GM21786 (cell line): ENCODE results near the gene GLRX2.
A peak's percentile ranks its signal among the peaks of the same experiment; 100 is the strongest.
"Not testable (repeated sequence)": the region's sequence is repeated elsewhere in the genome, so short reads cannot be mapped to it uniquely, and the experiment has no call there.

Experiments
- ATAC-seq: cut with Tn5 transposase; IDR thresholded peaks from one replicate; pipeline ENCODE4 v1.9.1; 2021; ENCODE audit not compliant: unreplicated experiment

Gene GLRX2

GRCh38 chr1:193068013-193068412 is 37.2 kb downstream of the GLRX2 start:
- ATAC-seq, result no peak

DNA sequence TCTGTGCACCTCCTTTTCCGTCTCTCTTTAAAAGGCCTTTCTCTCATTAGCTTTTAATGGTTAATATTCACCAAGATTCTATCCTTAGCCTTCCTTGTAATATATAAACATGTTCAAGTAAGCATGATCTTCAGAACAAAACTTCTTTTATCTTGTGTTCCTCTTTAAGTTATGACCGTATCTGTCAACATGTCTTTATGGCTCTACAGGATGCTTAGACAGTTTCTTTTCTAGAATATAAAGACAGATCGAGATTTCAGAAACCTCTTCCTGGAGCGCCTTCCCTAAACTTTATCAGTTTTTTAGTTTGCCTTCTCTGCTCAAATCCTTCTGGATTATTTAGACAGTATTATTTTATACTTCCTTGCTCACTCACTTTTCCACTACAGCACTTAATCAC is 38.6 kb downstream of the GLRX2 start:
- peak; percentile 23 for ATAC-seq

DNA sequence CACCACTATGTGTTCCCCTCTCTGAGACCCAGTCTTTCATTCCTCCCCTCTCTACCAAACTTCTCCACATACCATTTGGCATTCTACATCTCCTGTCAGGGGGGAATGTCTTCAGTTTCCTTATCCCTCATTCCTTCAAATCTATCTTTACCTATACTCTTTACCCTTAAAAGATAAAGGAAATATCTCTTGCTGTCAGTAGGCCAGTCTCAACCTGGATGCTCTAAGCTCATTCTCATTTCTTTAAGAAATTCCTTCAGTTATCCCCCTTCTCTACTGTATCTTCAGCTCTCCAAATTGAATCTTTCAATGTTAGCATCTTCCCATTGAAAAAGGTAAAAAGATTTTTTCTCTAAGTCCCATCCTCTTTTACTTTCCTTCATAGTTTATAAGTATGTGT is 39.3 kb downstream of the GLRX2 start:
- ATAC-seq, result no peak

DNA sequence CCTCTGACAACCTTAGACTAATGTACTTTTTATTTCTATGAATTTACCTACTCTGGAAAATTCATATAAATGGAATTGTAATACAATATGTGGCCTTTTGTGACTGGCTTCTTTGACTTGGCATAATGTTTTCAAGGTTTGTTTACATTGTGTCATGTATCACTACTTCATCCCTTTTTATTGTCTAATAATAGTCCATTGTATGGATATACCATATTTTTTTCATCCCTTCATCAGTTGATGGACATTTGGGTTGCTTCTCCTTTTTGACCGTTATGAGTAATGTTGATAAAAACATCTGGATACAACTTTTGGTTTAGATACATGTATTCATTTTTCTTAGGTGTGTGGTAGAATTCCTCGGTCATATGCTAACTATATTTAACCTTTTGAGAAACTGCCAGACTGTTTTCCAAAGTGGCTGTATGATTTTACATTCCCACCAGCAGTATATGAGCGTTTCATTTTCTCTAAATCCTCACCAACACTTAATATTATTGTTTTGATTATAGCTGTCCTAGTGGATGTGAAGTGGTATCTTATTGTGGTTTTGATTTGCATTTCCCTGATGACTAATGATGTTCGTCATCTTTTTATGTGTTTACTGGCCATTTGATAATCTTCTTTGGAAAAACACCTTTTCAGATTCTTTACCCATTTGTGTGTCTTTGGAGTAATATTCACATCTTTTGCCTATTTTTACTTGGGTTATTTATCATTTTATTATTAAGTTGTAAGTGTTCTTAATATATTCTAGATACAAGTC is 42.3 kb downstream of the GLRX2 start:
- no peak for ATAC-seq

DNA sequence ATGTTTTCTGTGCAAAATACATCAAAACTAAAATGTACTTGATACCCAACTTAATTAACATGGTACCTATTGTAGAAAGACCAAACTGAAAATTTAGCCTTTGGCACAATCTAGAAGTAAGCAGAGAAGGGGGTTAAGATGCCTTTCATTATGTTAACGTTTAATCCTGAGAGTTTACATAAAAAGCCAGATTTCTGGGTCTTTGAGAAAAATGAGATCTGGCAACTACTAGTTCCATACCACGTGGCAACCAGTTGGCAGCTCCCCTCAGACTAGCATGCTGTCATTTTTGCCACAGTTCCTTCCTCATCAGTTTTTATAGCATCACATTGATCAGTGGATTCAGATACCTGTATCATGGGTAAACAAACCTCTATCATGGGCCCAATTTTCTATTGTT is 44.3 kb downstream of the GLRX2 start:
- no peak for ATAC-seq

- no peak for ATAC-seq
These were observed 44.8 kb downstream of the GLRX2 start for GRCh38 chr1:193060406-193060805.

DNA sequence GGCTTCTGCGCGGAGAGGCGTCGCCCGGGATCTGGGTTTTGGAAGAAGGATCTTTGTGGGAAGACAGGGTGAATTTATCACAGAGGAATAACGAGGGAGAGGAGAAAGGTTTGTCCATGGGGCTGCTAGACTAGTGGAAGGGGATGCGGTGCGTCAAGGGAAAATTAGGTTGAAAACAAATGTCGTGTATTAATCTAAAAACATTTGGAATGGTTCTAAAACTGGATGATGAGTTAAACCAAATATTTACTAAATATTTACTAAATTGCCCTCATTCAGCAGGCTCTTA is 45.2 kb downstream of the GLRX2 start:
- ATAC-seq, result no peak

DNA sequence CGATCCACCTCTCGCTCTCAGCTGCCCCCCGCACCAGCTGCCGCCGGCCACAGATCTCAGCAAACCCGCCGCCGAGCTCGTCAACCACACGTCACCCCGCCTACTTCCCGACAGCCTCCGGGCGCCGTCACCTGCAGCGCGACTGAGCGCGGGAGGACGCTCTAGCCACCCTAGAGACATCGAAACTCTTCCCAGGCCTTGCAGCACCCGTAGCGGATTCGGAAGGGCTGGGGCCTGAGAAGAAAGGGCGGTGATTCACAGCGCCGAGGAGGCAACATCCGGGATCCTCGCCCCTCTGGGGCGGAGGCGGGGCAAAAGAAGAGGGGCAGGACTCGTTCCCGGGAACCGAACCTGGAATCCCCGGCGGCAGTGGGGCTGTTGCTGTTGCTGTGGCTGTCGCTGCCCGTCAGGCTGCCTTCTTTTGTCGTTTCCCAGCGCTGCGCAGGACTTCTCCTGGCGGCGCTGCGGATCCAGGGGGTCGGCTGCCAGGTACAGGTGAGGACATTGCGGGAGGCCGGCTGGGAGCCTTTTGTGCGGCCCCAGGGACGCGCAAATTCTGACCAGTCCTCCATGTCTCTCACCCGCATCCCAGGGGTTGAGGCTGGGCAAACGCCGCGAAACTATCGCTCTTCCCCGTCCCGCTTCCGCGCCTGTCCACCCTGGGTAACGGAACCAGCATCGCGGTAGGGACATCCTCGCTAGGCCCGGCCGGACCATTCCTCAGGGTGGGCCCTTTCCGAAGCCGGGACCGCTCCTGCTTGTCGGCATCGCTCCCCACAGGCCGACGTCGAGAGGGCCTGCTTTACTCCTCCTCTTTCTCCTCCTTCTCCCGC is 45.7 kb downstream of the GLRX2 start, which contains the start of the genes RO60 and UCHL5:
TSS of gene RO60 (plus strand) at position 331 of the 833 bp plus-strand sequence. CDS start 9,443 bp downstream, outside the sequence.
TSS of gene UCHL5 (minus strand) at position 79 of the 833 bp plus-strand sequence. CDS start 100 bp downstream, outside the sequence.
- ATAC-seq, result peak; percentile 94

DNA sequence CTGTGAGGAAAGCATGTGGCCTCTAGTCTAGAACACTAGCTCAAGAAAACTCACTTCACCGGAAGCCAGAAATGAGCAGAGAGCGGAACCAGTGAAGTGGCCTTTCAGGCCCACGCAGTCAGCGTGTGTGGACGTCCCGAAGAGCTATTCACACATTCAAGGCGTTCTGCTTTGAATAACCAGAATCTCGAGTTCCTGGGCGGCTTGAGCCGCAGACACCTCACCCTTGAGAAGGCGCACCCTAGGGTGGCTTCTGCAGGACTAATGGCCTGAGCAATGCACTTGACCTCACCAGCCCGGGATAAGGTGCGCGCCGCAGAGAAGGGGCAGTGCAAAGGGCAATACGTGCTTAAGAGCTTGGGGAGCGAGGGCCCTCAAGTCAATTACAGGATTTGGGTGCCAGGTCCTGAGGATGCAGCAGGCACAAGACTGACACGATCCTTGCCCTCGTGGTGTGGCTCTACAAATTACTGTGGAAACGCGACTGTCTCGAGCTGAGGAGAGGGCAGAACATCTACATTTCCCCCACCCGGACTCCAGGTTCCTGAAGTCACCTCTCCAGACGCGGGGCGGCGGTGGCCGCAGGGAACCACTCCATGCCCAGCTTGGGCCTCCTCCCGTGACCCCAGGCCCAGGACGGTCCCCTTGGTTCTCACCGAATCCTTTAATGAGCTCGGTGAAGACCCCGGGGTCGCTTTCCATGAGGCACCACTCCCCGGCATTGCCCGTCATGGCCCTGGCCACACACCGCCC is 46.5 kb downstream of the GLRX2 start:
- ATAC-seq, result peak; percentile 32

DNA sequence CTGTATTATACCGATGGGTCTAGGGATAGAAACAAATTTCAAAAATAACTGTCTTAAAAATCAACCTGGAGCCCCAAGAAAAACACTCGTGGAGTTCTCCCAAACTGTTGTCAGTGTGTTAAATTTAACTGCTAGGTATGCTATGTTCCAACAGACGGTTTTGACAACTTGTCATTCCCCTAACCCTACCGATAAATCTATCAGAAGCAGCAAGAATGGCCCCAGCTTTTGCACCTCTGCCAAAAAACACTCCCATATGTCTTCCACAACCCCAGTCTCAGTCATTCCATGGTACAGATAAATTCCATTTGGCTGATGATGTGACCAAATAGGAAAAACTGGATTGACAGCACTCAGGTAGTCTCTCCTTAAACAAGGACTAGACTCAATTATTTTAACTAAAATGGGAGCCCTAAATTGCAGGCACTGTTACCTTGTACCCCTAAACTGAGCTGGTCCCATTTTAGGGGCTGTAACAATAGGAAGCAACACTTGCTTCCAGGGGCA is 51.0 kb downstream of the GLRX2 start:
- no peak for ATAC-seq

DNA sequence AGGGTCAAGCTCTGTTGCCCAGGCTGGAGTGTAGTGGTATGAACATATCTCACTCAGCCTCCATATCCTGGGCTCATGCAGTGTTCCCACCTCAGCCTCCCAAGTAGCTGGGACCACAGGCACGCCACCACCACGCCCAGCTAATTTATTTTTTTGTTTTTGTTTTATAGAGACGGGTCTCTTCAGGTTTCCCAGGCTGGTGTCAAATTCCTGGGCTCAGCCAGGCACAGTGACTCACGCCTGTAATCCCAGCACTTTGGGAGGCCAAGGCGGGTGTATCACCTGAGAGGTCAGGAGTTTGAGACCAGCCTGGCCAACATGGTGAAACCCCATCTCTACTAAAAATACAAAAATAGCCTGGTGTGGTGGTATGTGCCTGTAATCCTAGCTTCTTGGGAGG is 56.3 kb downstream of the GLRX2 start:
- not testable (repeated sequence) for ATAC-seq
